Natural killer cell treated with Interleukin-12 subunit alpha and Interleukin-12 subunit beta and Interleukin-15 and Interleukin-18, amount 100 ng/mL, for 72 hours (primary cell): ENCODE data around the gene HS6ST3. TPM values are rescaled to one million over a fixed set of nuclear protein-coding genes. Genes with fewer than 3 reads are reported as not detected.
"Not testable (repeated sequence)": the region's sequence is repeated elsewhere in the genome, so short reads cannot be mapped to it uniquely, and the experiment has no call there.

Experiments used
- ATAC-seq, 2 donors: fragments of 150-1000 bp; cut with Tn5 transposase in 1 of 2; sonication (Bioruptor Pico), chemical (Tn5 transposase) in 1 of 2; 2 replicates each; pipeline ENCODE4 v1.10.0; 2021
- DNase-seq: peaks from one replicate; pipeline ENCODE4 v3.0.0; 2022; ENCODE audit warnings: low spot score
- H3K27ac Mint-ChIP-seq, 2 donors: 1 replicate in 1 of 2; 2 replicates in 1 of 2; pipeline ENCODE4 v1.8.0; 2022; ENCODE audit warnings: mixed read lengths in 2 of 2, mild to moderate bottlenecking in 1 of 2, moderate library complexity in 1 of 2
- H3K27me3 Mint-ChIP-seq, 2 donors: 1 replicate in 1 of 2; 2 replicates in 1 of 2; pipeline ENCODE4 v1.8.0; 2022; ENCODE audit warnings: mixed read lengths in 2 of 2
- H3K36me3 Mint-ChIP-seq: one replicate; pipeline ENCODE4 v1.8.0; 2022; ENCODE audit warnings: mixed read lengths
- H3K4me1 Mint-ChIP-seq, 2 donors: 1 replicate in 1 of 2; 2 replicates in 1 of 2; pipeline ENCODE4 v1.8.0; 2022; ENCODE audit warnings: low read depth in 2 of 2, mixed read lengths in 2 of 2, mild to moderate bottlenecking in 1 of 2
- H3K4me3 Mint-ChIP-seq: one replicate; pipeline ENCODE4 v1.8.0; 2022; ENCODE audit warnings: mixed read lengths
- H3K9me3 Mint-ChIP-seq: 2 replicates; pipeline ENCODE4 v1.8.0; 2022; ENCODE audit warnings: mixed read lengths
- total RNA-seq, 2 donors: library from RNA; stranded (reverse); gene quantifications; one replicate each; pipeline ENCODE4 v1.2.3, GENCODE V29; 2022

The HS6ST3 gene
- total RNA-seq, 2 donors from 2014 or later = not detected

DNA sequence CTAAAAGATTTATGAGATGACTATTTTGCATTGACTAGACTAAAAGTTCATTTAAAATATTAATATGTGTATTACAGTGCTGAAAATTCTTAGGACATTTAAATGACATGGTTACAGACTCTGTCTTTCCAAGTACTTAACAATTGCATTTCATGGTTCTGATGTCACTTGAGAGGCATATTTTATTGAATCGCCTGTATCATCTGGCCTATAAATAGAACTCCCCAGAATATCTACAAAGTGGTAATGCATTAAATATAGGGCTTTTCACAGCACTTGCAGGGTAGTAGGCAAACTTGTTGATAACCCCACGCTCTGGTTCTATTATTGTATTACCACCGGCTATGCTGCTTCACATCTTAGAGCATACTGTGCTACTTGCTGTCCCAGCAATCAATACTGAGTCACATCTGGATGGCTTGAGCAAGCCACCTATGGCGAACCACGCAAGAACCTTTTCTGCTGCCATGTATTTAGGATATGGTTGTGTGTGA, 400.6 kb downstream of the HS6ST3 start:
- Mint-ChIP-seq H3K27me3 (no peaks in the 10 kb centered on the region), H3K36me3 (peaks cover 6% of the 10 kb centered on the region)
- ATAC-seq = no peak

DNA sequence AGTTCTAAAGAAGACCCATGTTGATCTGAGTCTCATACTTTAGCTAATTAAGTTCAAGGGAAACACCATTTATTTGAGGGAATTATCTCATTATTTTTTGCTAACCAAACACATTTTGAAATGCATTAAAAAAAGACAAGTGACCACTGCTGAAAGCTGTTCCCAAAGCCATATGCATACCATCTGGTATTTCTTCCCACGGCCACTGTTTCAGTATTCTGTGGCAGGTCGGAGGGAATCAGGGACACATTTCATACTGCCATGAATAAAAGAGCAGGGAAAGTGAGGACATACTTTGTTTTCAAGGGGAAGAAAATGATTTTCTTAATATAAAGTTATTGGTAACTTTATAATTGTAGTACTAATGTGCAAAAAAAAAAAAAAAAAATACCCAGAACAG, 401.2 kb downstream of the HS6ST3 start:
- Mint-ChIP-seq H3K27me3 (no peaks in the 10 kb centered on the region), H3K36me3 (peaks cover 6% of the 10 kb centered on the region)

More for the DNA sequence above, 400.6 kb downstream of the HS6ST3 start:
- Mint-ChIP-seq H3K27ac (no peak overlapping the region), H3K4me3 (no peak overlapping the region), H3K9me3 (peaks cover 11% of the 10 kb centered on the region), H3K4me1 (no peaks in the 10 kb centered on the region)
- no peak for DNase-seq

DNA sequence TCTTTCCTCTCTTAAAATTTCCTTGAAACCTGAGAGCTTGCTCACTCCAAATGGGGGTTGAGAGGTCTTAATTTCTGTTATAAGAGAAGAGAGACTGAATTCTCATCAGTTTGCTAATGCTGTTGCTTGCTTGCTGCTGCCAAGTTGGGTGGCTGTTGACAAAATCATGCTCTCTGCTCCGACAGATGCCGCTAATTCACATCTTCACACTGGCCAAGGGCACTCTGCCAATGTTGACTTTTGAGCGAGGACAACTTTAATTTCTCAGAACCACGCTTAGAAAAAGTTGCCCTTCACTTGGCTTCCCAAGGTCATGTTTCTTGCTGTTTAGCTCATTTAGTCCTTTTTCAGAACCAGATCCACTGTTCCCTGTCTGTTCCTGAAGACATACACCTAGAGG, 402.9 kb downstream of the HS6ST3 start:
- Mint-ChIP-seq H3K4me1 (no peaks in the 10 kb centered on the region), H3K4me3 (no peak overlapping the region), H3K27ac (no peak overlapping the region), H3K27me3 (no peaks in the 10 kb centered on the region), H3K9me3 (peaks cover 16% of the 10 kb centered on the region), H3K36me3 (peaks cover 6% of the 10 kb centered on the region)
- DNase-seq = no peak
- no peak for ATAC-seq

More for the DNA sequence above, 401.2 kb downstream of the HS6ST3 start:
- Mint-ChIP-seq H3K4me3 (no peak overlapping the region), H3K9me3 (peaks cover 11% of the 10 kb centered on the region), H3K27ac (no peak overlapping the region), H3K4me1 (no peaks in the 10 kb centered on the region)
- no peak for ATAC-seq
- DNase-seq = no peak

DNA sequence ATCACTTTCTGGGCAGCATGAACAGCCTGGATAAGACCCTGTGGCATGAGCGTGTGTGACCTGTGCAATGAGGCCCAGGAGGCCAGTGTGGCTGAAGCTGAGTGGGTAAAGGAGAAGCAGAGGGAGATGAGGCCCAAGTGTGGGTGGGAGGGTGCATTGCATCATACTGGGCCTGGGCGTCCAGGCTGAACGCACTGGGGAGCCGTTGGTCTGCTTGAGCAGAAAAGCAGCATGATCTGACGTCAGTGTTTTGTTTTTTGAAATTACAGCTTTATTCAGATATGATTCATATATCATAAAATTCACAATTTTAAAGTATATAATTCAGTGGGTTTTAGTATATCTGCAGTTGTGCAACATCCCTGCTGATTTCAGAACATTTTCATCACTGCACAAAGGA, 409.7 kb downstream of the HS6ST3 start:
- Mint-ChIP-seq H3K4me1 (no peaks in the 10 kb centered on the region), H3K36me3 (peaks cover 11% of the 10 kb centered on the region), H3K9me3 (peaks cover 21% of the 10 kb centered on the region), H3K27ac (no peak overlapping the region), H3K4me3 (no peak overlapping the region), H3K27me3 (no peaks in the 10 kb centered on the region)
- DNase-seq (no peak), ATAC-seq (no peak)

DNA sequence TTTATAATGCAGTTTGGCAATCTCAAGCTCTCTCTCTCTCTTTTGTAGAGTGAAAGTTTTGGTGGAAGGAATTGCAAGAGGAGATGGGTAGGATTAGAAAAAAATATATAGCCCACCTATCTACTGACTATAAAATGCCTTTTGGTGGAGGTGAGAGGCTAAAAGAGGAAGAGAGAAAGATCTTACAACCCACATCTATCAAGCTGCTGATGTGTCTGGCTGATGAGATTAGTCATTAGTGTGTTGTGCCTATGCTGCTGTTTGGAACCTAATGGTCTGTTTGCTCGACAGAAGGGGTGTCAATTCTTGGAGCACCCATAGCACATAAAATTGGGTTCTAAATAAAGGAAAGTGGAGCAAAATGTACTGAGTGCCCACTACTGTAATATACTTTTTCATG, 411.0 kb downstream of the HS6ST3 start:
- Mint-ChIP-seq H3K9me3 (peaks cover 17% of the 10 kb centered on the region), H3K27me3 (no peaks in the 10 kb centered on the region), H3K4me1 (no peaks in the 10 kb centered on the region), H3K27ac (no peak overlapping the region), H3K36me3 (peaks cover 5% of the 10 kb centered on the region), H3K4me3 (no peak overlapping the region)
- DNase-seq = no peak
- ATAC-seq = no peak

DNA sequence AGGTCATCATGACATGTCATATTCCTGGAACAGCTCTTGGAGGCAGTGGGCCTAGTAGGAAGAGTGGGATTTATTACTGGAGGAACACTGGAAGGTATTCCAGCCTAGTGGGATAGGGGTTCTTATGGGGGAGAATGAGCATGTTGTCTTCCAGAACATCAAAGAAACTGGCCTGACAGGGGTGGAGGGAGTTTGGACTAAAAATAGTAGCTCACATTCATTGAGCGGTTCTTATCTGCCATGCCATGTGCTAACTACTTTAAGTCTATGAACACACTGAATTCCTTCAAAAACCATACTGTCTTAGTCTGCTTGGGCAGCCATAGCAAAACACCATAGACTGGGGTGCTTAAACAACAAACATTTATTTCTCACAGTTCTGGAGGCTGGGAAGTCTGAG, 413.6 kb downstream of the HS6ST3 start:
- DNase-seq (no peak), ATAC-seq (no peak)
- H3K4me3 Mint-ChIP-seq = no peak overlapping the region
- H3K9me3 Mint-ChIP-seq = peaks cover 15% of the 10 kb centered on the region
- no peaks in the 10 kb centered on the region for H3K27me3 Mint-ChIP-seq
- H3K36me3 Mint-ChIP-seq = peaks cover 5% of the 10 kb centered on the region
- no peak overlapping the region for H3K27ac Mint-ChIP-seq
- H3K4me1 Mint-ChIP-seq = no peaks in the 10 kb centered on the region

DNA sequence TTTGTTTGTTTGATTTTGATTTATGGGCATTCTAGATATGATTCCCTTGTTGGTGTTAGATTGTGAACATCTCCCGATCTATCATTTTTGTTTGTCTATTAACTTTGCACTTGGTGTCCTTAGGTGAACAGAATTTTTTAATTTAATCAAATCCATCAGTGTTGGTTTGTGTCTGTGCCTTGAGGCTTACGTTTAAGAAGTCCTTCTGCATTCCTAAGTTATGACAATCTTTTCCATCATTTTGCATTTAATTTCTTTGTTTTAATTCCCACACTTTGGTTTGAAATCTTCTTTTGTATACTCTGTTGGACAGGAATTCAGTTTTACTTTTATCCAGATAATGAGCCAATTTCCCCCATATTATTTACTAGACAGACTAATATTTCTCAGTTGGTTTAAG, 421.7 kb downstream of the HS6ST3 start:
- no peak for ATAC-seq
- Mint-ChIP-seq H3K4me3 (no peak overlapping the region), H3K36me3 (no peaks in the 10 kb centered on the region), H3K4me1 (no peaks in the 10 kb centered on the region), H3K27me3 (no peaks in the 10 kb centered on the region), H3K9me3 (peaks cover 16% of the 10 kb centered on the region), H3K27ac (no peak overlapping the region)
- DNase-seq = no peak

DNA sequence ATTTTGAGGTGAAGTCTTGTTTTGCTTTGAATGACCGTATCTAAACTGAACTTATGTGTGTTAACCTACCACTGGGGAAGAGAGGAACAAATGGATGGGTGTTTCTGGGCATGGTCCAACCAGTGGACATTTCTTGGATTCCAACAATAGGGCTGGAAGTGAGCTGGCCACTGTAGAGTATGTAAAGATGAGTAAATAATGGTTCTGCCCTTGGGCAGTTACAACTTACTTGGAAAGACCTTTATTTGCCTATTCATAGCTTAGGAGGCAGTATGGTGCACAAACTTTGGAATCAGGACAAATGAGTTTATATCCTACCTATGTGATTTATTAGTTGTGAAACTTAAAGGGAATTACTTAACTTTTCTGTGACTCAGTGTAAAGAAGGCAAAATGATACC, 429.5 kb downstream of the HS6ST3 start:
- H3K4me1 Mint-ChIP-seq = no peaks in the 10 kb centered on the region
- H3K36me3 Mint-ChIP-seq = peaks cover 7% of the 10 kb centered on the region
- no peak overlapping the region for H3K27ac Mint-ChIP-seq
- DNase-seq (no peak), ATAC-seq (no peak)
- no peaks in the 10 kb centered on the region for H3K27me3 Mint-ChIP-seq
- peaks cover 24% of the 10 kb centered on the region for H3K9me3 Mint-ChIP-seq
- H3K4me3 Mint-ChIP-seq = no peak overlapping the region

DNA sequence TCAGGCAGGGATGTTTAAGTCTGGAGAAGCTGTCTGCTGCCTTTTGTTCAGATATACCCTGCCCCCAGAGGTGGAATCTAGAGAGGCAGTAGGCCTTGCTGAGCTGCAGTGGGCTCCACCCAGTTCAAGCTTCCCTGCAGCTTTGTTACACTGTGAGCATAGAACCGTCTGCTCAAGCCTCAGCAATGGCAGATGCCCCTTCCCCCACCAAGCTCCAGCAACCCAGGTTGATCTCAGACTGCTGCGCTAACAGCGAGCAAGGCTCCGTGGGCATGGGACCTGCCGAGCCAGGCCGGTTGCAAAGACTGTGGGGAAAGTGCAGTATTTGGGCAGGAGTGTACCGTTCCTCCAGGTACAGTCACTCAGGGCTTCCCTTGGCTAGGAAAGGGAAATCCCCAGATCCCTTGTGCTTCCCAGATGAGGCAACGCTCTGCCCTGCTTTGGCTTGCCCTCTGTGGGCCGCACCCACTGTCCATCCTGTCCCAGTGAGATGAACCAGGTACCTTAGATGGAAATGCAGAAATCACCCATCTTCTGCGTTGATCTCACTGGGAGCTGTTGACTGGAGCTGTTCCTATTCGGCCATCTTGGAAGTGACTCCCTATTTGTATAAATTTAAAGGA, 434.6 kb downstream of the HS6ST3 start:
- H3K4me3 Mint-ChIP-seq, ATAC-seq, H3K36me3 Mint-ChIP-seq, H3K27ac Mint-ChIP-seq, DNase-seq, H3K4me1 Mint-ChIP-seq, H3K27me3 Mint-ChIP-seq: not testable (repeated sequence)
- peaks cover 24% of the 10 kb centered on the region for H3K9me3 Mint-ChIP-seq

DNA sequence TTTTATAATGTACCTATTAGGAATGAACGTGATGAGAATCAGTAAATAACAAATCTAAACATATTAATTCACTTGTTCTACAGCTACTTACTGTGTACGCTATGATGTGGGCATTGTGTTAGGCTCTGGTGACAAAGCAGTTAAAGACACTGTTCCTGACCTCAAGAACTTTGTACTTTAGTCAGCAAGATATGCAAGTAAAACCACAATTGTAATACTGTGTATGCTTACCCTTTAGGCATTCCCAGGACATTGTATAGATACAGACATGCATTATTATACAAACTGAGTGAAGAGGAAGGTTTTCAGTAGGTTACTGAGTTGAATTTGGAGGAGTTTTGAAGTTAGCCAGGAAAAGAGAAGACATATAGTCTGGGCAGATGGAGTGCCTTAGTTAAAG, 435.8 kb downstream of the HS6ST3 start:
- Mint-ChIP-seq H3K36me3 (peaks cover 7% of the 10 kb centered on the region), H3K4me1 (no peaks in the 10 kb centered on the region), H3K9me3 (peaks cover 24% of the 10 kb centered on the region), H3K27ac (no peak overlapping the region), H3K27me3 (no peaks in the 10 kb centered on the region), H3K4me3 (no peak overlapping the region)
- ATAC-seq (no peak), DNase-seq (no peak)

DNA sequence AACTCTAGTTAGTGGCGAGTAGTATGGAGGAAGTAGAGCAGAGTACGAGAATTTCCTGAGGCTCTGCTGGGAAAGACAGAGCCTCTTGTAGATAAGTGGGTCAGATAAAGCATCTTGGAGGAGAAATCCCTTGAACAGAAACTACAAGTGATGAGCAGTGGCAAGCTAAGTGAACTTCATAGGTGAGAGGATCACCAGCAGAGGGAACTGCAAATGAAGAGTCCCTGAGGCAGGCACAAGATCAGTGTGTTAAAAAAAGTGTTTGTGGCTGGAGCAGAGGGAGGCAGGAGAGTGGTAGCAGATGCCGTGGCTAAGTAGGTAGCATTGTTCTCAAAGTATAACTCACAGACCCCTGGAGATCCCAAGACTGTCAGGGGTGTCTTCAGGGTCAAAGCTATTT, 437.6 kb downstream of the HS6ST3 start:
- Mint-ChIP-seq H3K4me3 (no peak overlapping the region), H3K27ac (no peak overlapping the region), H3K27me3 (no peaks in the 10 kb centered on the region), H3K9me3 (peaks cover 22% of the 10 kb centered on the region), H3K4me1 (no peaks in the 10 kb centered on the region), H3K36me3 (no peaks in the 10 kb centered on the region)
- ATAC-seq = no peak
- DNase-seq = no peak

DNA sequence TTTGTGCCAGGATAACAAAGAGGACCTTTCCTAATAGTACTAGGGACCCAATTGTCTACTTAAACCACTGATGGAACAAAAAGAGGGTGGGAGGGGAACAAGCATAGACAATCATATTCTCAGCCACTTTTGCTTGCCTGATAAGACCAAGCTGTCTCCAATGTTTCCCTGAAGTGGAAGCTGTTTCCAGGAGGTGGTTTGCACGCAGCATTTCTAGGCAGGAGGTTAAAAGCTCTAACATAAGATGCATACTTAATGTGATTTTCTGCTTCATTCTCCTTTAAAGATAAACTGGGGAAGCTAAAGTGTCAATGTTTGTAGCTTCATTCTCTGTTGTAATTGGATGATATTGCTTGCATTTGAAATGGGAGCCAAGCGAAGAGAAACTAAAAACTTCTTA, 442.9 kb downstream of the HS6ST3 start:
- no peak overlapping the region for H3K27ac Mint-ChIP-seq
- DNase-seq (no peak), ATAC-seq (no peak)
- H3K4me1 Mint-ChIP-seq = no peaks in the 10 kb centered on the region
- peaks cover 20% of the 10 kb centered on the region for H3K9me3 Mint-ChIP-seq
- no peaks in the 10 kb centered on the region for H3K27me3 Mint-ChIP-seq
- H3K36me3 Mint-ChIP-seq = no peaks in the 10 kb centered on the region
- H3K4me3 Mint-ChIP-seq = no peak overlapping the region

DNA sequence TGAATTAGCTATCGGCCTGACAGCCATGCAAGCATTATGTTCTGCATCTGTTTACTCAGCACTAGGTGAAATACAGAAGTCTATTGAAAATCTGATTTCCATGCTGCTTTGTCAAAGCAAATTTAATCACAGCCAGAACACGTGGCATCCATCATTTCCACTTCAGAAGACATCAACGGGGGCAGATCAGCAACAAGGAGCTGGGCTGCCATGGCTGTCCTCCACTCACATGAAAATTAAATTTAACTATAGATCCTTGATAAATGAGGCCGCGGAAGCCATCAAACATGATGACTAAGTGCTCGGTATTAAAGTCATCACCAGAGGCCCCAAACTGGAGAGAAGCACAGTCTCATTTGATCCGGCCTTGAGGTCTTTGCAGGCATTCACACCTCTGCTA, 443.5 kb downstream of the HS6ST3 start:
- ATAC-seq (no peak), DNase-seq (no peak)
- Mint-ChIP-seq H3K4me1 (no peaks in the 10 kb centered on the region), H3K27me3 (no peaks in the 10 kb centered on the region), H3K4me3 (no peak overlapping the region), H3K36me3 (no peaks in the 10 kb centered on the region), H3K9me3 (peaks cover 20% of the 10 kb centered on the region), H3K27ac (no peak overlapping the region)

DNA sequence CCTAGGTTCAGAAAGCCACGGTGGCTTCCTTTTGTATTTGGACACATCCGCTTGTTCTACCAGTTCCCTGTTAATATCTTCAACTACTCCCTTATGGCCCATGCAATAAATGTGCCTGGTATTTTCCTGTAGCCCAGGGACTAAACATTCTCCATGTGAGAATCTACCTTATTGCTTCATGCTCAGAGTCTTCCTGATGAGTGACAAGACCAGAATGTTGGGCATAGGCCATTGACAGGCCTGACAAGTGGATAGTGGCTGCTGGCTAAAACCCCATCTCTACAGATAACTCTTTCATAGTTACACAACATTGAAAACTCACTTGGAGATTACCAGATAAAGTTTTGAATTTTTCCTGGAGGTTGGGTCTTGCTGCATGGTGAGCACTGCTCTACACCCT, 449.9 kb downstream of the HS6ST3 start:
- no peak for DNase-seq
- no peak overlapping the region for H3K4me3 Mint-ChIP-seq
- H3K27me3 Mint-ChIP-seq = no peaks in the 10 kb centered on the region
- H3K4me1 Mint-ChIP-seq = no peaks in the 10 kb centered on the region
- H3K36me3 Mint-ChIP-seq = no peaks in the 10 kb centered on the region
- no peak for ATAC-seq
- peaks cover 14% of the 10 kb centered on the region for H3K9me3 Mint-ChIP-seq
- H3K27ac Mint-ChIP-seq = no peak overlapping the region

DNA sequence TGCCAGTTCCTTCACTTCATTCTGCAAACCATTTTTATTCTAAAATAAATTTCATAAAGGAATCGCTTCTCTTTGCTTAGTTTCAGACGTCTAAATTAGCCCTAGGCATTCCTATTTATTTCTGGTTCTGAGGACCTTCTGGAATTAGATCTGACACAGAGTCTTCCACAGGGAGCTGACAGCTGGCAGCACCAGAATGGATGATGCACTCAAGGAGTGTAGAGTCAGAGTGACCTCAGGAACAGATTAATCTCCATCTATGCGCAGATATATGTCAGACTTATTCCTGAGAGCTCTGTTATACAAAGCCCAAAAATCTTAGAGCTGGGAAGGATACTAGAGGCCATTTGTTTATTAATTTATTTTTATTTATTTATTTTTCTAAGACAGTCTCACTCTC, 450.8 kb downstream of the HS6ST3 start:
- ATAC-seq = no peak
- Mint-ChIP-seq H3K36me3 (no peaks in the 10 kb centered on the region), H3K4me3 (no peak overlapping the region), H3K27me3 (no peaks in the 10 kb centered on the region), H3K27ac (no peak overlapping the region), H3K4me1 (no peaks in the 10 kb centered on the region), H3K9me3 (peaks cover 11% of the 10 kb centered on the region)
- no peak for DNase-seq
